HAP-1 (cell line): ENCODE measurements around the gene ASTN2.

Experiments used
- DNase-seq, 2 experiments: peaks; one replicate each; pipeline ENCODE4 v3.0.0-alpha.2; 2016 to 2020; ENCODE audit warnings: low spot score in 2 of 2
- H3K27me3 ChIP-seq: fragments of 250-450 bp; sonication (Bioruptor Pico); 2 replicates; pipeline ENCODE4 v1.5.1; 2020; ENCODE audit warnings: low read depth, mild to moderate bottlenecking, moderate library complexity
- H3K36me3 ChIP-seq: fragments of 250-450 bp; sonication (Bioruptor Pico); replicated peaks from 2 replicates; pipeline ENCODE4 v1.5.1; 2020; ENCODE audit warnings: mild to moderate bottlenecking
- H3K4me1 ChIP-seq: fragments of 250-450 bp; sonication (Bioruptor Pico); 2 replicates; pipeline ENCODE4 v1.5.1; 2020; ENCODE audit warnings: mild to moderate bottlenecking
- H3K4me3 ChIP-seq: fragments of 250-450 bp; sonication (Bioruptor Pico); 2 replicates; pipeline ENCODE4 v1.5.1; 2020; ENCODE audit warnings: mild to moderate bottlenecking, moderate library complexity
- H3K9me3 ChIP-seq: fragments of 250-450 bp; sonication (Bioruptor Pico); 2 replicates; pipeline ENCODE4 v1.5.1; 2020; ENCODE audit warnings: mild to moderate bottlenecking, moderate library complexity
- in situ Hi-C: fragments of 300-500 bp; cut with MboI; formaldehyde crosslinking; loops from 3 replicates; pipeline ENCODE4 v1.14.3; 2020; ENCODE audit warnings: low sequenced_read_pairs, inconsistent platforms, mixed read lengths

Gene ASTN2

GRCh38 chr9:116639251-116639741, 775.6 kb downstream of the ASTN2 start:
- Histone ChIP-seq H3K4me1 (no peaks in the 10 kb centered on the region), H3K27me3 (no peaks in the 10 kb centered on the region), H3K4me3 (no peak overlapping the region), H3K9me3 (no peaks in the 10 kb centered on the region), H3K36me3 (no peaks in the 10 kb centered on the region)
- in situ Hi-C loops = no loop called here
- no peak for DNase-seq

- Histone ChIP-seq H3K27me3 (no peaks in the 10 kb centered on the region), H3K9me3 (no peaks in the 10 kb centered on the region), H3K4me3 (no peak overlapping the region), H3K36me3 (no peaks in the 10 kb centered on the region), H3K4me1 (no peaks in the 10 kb centered on the region)
- in situ Hi-C loops = no loop called here
- DNase-seq = no peak
Measured at GRCh38 chr9:116635908-116636307, 778.9 kb downstream of the ASTN2 start.

- DNase-seq = no peak
- in situ Hi-C loops = no loop called here
- Histone ChIP-seq H3K27me3 (no peaks in the 10 kb centered on the region), H3K36me3 (no peaks in the 10 kb centered on the region), H3K9me3 (no peaks in the 10 kb centered on the region), H3K4me1 (no peaks in the 10 kb centered on the region), H3K4me3 (no peak overlapping the region)
Measured at GRCh38 chr9:116632990-116633838, 781.6 kb downstream of the ASTN2 start.

GRCh38 chr9:116629634-116630033, 785.2 kb downstream of the ASTN2 start:
- H3K4me3 ChIP-seq = no peak overlapping the region
- DNase-seq = no peak
- no peaks in the 10 kb centered on the region for H3K9me3 ChIP-seq
- H3K36me3 ChIP-seq = no peaks in the 10 kb centered on the region
- H3K4me1 ChIP-seq = no peaks in the 10 kb centered on the region
- H3K27me3 ChIP-seq = no peaks in the 10 kb centered on the region
- in situ Hi-C loops = no loop called here

- no peaks in the 10 kb centered on the region for H3K9me3 ChIP-seq
Measured at GRCh38 chr9:116628716-116629115, 786.1 kb downstream of the ASTN2 start.

GRCh38 chr9:116627433-116627832, 787.4 kb downstream of the ASTN2 start:
- Histone ChIP-seq H3K4me3 (no peak overlapping the region), H3K27me3 (no peaks in the 10 kb centered on the region), H3K4me1 (no peaks in the 10 kb centered on the region), H3K36me3 (no peaks in the 10 kb centered on the region), H3K9me3 (no peaks in the 10 kb centered on the region)
- in situ Hi-C loops = no loop called here
- no peak for DNase-seq

More at GRCh38 chr9:116628716-116629115, 786.1 kb downstream of the ASTN2 start:
- DNase-seq = no peak
- H3K36me3 ChIP-seq = no peaks in the 10 kb centered on the region
- no peak overlapping the region for H3K4me3 ChIP-seq
- H3K27me3 ChIP-seq = no peaks in the 10 kb centered on the region
- H3K4me1 ChIP-seq = no peaks in the 10 kb centered on the region
- in situ Hi-C loops = no loop called here

- no peak for DNase-seq
Measured at GRCh38 chr9:116626762-116627161, 788.1 kb downstream of the ASTN2 start.

GRCh38 chr9:116623715-116624114, 791.1 kb downstream of the ASTN2 start:
- H3K4me1 ChIP-seq = no peaks in the 10 kb centered on the region
- in situ Hi-C loops = no loop called here
- DNase-seq = no peak
- no peaks in the 10 kb centered on the region for H3K36me3 ChIP-seq
- no peak overlapping the region for H3K4me3 ChIP-seq
- H3K27me3 ChIP-seq = no peaks in the 10 kb centered on the region
- no peaks in the 10 kb centered on the region for H3K9me3 ChIP-seq

More at GRCh38 chr9:116626762-116627161, 788.1 kb downstream of the ASTN2 start:
- no peaks in the 10 kb centered on the region for H3K9me3 ChIP-seq
- in situ Hi-C loops = no loop called here
- no peaks in the 10 kb centered on the region for H3K36me3 ChIP-seq
- no peaks in the 10 kb centered on the region for H3K4me1 ChIP-seq
- no peaks in the 10 kb centered on the region for H3K27me3 ChIP-seq
- no peak overlapping the region for H3K4me3 ChIP-seq

- H3K9me3 ChIP-seq = no peaks in the 10 kb centered on the region
- in situ Hi-C loops = no loop called here
- DNase-seq = no peak
- no peaks in the 10 kb centered on the region for H3K4me1 ChIP-seq
- no peaks in the 10 kb centered on the region; the same call in 1 of the 2 replicates for H3K36me3 ChIP-seq
- no peaks in the 10 kb centered on the region for H3K27me3 ChIP-seq
- no peak overlapping the region for H3K4me3 ChIP-seq
Measured at GRCh38 chr9:116617389-116617788, 797.5 kb downstream of the ASTN2 start.

- in situ Hi-C loops = no loop called here
- Histone ChIP-seq H3K9me3 (no peaks in the 10 kb centered on the region), H3K4me1 (no peaks in the 10 kb centered on the region), H3K27me3 (no peaks in the 10 kb centered on the region), H3K36me3 (no peaks in the 10 kb centered on the region; the same call in 1 of the 2 replicates), H3K4me3 (no peak overlapping the region)
- DNase-seq = no peak
Measured at GRCh38 chr9:116616304-116616914, 798.4 kb downstream of the ASTN2 start.

GRCh38 chr9:116608064-116608463, 806.8 kb downstream of the ASTN2 start:
- Histone ChIP-seq H3K9me3 (no peaks in the 10 kb centered on the region), H3K27me3 (no peaks in the 10 kb centered on the region), H3K4me3 (no peak overlapping the region), H3K4me1 (peaks cover 3% of the 10 kb centered on the region), H3K36me3 (no peaks in the 10 kb centered on the region)
- DNase-seq = peak; percentile 21 to 48
- in situ Hi-C loops = no loop called here

- H3K9me3 ChIP-seq = no peaks in the 10 kb centered on the region
- no peak overlapping the region for H3K4me3 ChIP-seq
- no peak for DNase-seq
- in situ Hi-C loops = no loop called here
- H3K4me1 ChIP-seq = peaks cover 3% of the 10 kb centered on the region
- H3K36me3 ChIP-seq = no peaks in the 10 kb centered on the region
- H3K27me3 ChIP-seq = no peaks in the 10 kb centered on the region
Measured at GRCh38 chr9:116605904-116606341, 808.9 kb downstream of the ASTN2 start.

- Histone ChIP-seq H3K4me1 (peaks cover 3% of the 10 kb centered on the region), H3K4me3 (no peak overlapping the region), H3K36me3 (no peaks in the 10 kb centered on the region), H3K27me3 (no peaks in the 10 kb centered on the region), H3K9me3 (no peaks in the 10 kb centered on the region)
- no peak for DNase-seq
- in situ Hi-C loops = no loop called here
Measured at GRCh38 chr9:116605060-116605459, 809.8 kb downstream of the ASTN2 start.

- Histone ChIP-seq H3K4me3 (no peak overlapping the region), H3K27me3 (no peaks in the 10 kb centered on the region), H3K4me1 (peaks cover 3% of the 10 kb centered on the region), H3K9me3 (no peaks in the 10 kb centered on the region), H3K36me3 (no peaks in the 10 kb centered on the region)
- in situ Hi-C loops = no loop called here
- DNase-seq = no peak
Measured at GRCh38 chr9:116604251-116604650, 810.6 kb downstream of the ASTN2 start.
